T-helper 17 cell (primary cell): ENCODE results near the gene CSGALNACT2. TPM values are rescaled to one million over a fixed set of nuclear protein-coding genes. Genes with fewer than 3 reads are reported as not detected.
"Not testable (repeated sequence)": the region's sequence is repeated elsewhere in the genome, so short reads cannot be mapped to it uniquely, and the experiment has no call there.

Experiments used
- ATAC-seq: fragments of 150-1000 bp; cut with Tn5 transposase; 2 replicates; pipeline ENCODE4 v1.10.0; 2021; ENCODE audit warnings: mild to moderate bottlenecking, moderate library complexity
- DNase-seq, 3 donors: peaks; one replicate each; pipeline versions ENCODE4 v3.0.0 to v3.0.0-alpha.2; 2020 to 2021
- H3K9me3 ChIP-seq: one replicate; pipeline ENCODE4 v1.7.0; 2013; ENCODE audit warnings: low read length, mild to moderate bottlenecking; ENCODE audit not compliant: control insufficient read depth, poor library complexity, severe bottlenecking
- H3K27ac Mint-ChIP-seq: one replicate; pipeline ENCODE4 v1.8.0; 2022; ENCODE audit warnings: mild to moderate bottlenecking, moderate library complexity, mixed read lengths
- H3K27me3 Mint-ChIP-seq: one replicate; pipeline ENCODE4 v1.8.0; 2022; ENCODE audit warnings: mixed read lengths
- H3K36me3 Mint-ChIP-seq: one replicate; pipeline ENCODE4 v1.8.0; 2022; ENCODE audit warnings: low read depth, mixed read lengths
- H3K4me1 Mint-ChIP-seq: one replicate; pipeline ENCODE4 v1.8.0; 2022; ENCODE audit warnings: mild to moderate bottlenecking, mixed read lengths
- H3K4me3 Mint-ChIP-seq: one replicate; pipeline ENCODE4 v1.8.0; 2022; ENCODE audit warnings: mild to moderate bottlenecking, moderate library complexity, mixed read lengths
- total RNA-seq, 4 donors: library from RNA in 2 of 4; stranded (reverse) in 2 of 4; gene quantifications; one replicate each; pipeline ENCODE4 v1.2.3 and lab custom pipeline; 2022 to 2026

Gene CSGALNACT2
- total RNA-seq, 2 donors from 2014 or later: 38.9 to 51.4 TPM

DNA sequence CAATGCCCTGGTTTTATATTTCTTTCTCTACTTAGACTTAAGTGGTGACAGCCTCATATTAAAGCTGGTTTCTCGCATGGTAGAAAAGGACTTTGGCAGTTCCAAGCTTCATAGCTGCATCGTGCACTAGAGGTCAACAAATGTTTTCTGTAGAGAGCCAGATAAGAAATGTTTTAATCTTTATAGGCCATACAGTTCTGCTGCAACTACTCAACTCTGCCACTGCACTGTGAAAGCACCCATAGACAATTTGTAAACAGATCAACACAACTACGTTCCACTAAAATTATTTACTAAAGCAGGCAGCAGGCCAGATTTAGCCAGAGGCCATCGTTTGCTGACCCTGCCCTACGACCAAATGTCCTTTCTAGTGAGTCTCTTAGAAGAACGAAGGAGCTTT is 36.7 kb downstream of the CSGALNACT2 start:
- Mint-ChIP-seq H3K36me3 (peaks cover 22% of the 10 kb centered on the region), H3K27ac (no peak overlapping the region), H3K4me3 (no peak overlapping the region), H3K27me3 (no peaks in the 10 kb centered on the region), H3K4me1 (peaks cover 21% of the 10 kb centered on the region)
- no peak for DNase-seq
- H3K9me3 ChIP-seq: no peaks in the 10 kb centered on the region
- ATAC-seq: no peak

DNA sequence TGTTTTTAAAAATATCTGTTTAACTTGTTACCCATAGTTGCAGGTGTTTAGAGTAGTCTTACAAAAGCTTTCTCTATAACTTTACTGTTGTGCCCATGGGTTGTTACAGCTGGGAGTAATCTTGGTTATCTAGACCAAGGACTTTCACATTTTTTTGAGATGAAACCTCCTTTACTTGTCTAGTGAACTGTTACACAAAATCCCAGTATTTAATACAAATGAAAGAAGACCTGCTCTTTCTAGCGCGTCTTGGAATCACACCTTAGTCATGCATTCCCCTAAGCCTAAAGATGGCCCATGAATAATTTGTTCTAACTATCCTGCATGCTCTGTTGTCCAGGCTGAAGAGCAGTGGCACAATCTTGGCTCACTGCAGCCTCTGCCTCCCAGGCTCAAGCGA is 38.0 kb downstream of the CSGALNACT2 start:
- no peak overlapping the region for H3K27ac Mint-ChIP-seq
- H3K4me3 Mint-ChIP-seq: no peak overlapping the region
- no peak for ATAC-seq
- H3K36me3 Mint-ChIP-seq: peaks cover 20% of the 10 kb centered on the region
- H3K9me3 ChIP-seq: no peaks in the 10 kb centered on the region
- no peaks in the 10 kb centered on the region for H3K27me3 Mint-ChIP-seq
- peaks cover 17% of the 10 kb centered on the region for H3K4me1 Mint-ChIP-seq
- no peak for DNase-seq

DNA sequence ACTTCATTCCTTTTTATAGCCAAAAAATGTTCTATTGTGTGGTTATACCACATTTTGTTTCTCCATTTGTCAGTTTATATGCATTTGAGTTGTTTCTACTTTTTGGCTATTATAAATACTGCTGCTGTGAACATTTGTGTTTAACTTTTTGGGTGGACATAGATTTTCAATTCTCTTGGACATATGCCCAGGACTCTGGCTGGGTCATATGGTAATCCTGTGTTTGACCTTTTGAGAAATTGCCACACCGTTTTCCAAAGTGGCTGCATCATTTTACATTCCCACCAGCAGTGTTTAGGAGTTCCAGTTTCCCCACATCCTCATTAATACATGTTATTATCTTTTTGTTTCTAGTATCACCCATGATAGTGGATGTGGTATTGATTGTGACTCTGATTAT is 39.4 kb downstream of the CSGALNACT2 start:
- Mint-ChIP-seq H3K4me3 (peak overlapping the region; percentile 22), H3K27me3 (no peaks in the 10 kb centered on the region), H3K36me3 (peaks cover 22% of the 10 kb centered on the region), H3K4me1 (peaks cover 14% of the 10 kb centered on the region), H3K27ac (no peak overlapping the region)
- ATAC-seq: no peak
- DNase-seq: no peak
- no peaks in the 10 kb centered on the region for H3K9me3 ChIP-seq

DNA sequence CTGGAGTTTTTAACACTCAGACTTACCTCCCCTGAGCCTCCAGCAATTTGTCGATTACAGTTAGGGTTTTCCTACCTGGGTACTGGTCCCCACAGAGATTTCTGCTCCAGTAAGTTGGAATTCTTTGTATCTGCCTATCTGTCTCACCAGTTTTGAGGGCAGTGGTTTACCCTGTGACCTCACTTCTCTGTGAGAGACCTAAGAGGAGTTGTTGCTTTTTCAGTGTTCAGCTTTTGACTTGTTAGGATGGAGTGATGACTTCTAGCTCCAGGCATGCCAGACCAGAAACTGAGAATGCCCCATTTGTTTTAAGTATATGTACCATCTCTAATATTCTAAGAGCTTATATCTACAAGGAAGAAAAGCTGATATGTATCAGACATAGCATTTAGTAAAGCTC is 42.9 kb downstream of the CSGALNACT2 start:
- peak overlapping the region; percentile 61 for H3K27ac Mint-ChIP-seq
- no peaks in the 10 kb centered on the region for H3K27me3 Mint-ChIP-seq
- no peak overlapping the region for H3K4me3 Mint-ChIP-seq
- ATAC-seq: no peak
- peaks cover 4% of the 10 kb centered on the region for H3K4me1 Mint-ChIP-seq
- no peaks in the 10 kb centered on the region for H3K9me3 ChIP-seq
- peaks cover 22% of the 10 kb centered on the region for H3K36me3 Mint-ChIP-seq
- no peak for DNase-seq

- not testable (repeated sequence) for H3K27me3 Mint-ChIP-seq, H3K9me3 ChIP-seq, H3K27ac Mint-ChIP-seq, H3K4me1 Mint-ChIP-seq, ATAC-seq, H3K4me3 Mint-ChIP-seq, DNase-seq
- H3K36me3 Mint-ChIP-seq: peaks cover 19% of the 10 kb centered on the region
These were observed 45.5 kb downstream of the CSGALNACT2 start for GRCh38 chr10:43183764-43184163.

- no peak for DNase-seq
- no peak overlapping the region for H3K4me3 Mint-ChIP-seq
- H3K27ac Mint-ChIP-seq: no peak overlapping the region
- H3K4me1 Mint-ChIP-seq: no peaks in the 10 kb centered on the region
- peaks cover 12% of the 10 kb centered on the region for H3K36me3 Mint-ChIP-seq
- no peak for ATAC-seq
- H3K27me3 Mint-ChIP-seq: no peaks in the 10 kb centered on the region
- no peaks in the 10 kb centered on the region for H3K9me3 ChIP-seq
These were observed 47.9 kb downstream of the CSGALNACT2 start for GRCh38 chr10:43186150-43186549.

- no peaks in the 10 kb centered on the region for H3K9me3 ChIP-seq
- ATAC-seq: no peak
- DNase-seq: no peak
- peak overlapping the region; percentile 77 for H3K27ac Mint-ChIP-seq
- peaks cover 10% of the 10 kb centered on the region for H3K36me3 Mint-ChIP-seq
- peaks cover 2% of the 10 kb centered on the region for H3K4me1 Mint-ChIP-seq
- no peak overlapping the region for H3K4me3 Mint-ChIP-seq
- H3K27me3 Mint-ChIP-seq: no peaks in the 10 kb centered on the region
These were observed 49.0 kb downstream of the CSGALNACT2 start for GRCh38 chr10:43187213-43187612.

DNA sequence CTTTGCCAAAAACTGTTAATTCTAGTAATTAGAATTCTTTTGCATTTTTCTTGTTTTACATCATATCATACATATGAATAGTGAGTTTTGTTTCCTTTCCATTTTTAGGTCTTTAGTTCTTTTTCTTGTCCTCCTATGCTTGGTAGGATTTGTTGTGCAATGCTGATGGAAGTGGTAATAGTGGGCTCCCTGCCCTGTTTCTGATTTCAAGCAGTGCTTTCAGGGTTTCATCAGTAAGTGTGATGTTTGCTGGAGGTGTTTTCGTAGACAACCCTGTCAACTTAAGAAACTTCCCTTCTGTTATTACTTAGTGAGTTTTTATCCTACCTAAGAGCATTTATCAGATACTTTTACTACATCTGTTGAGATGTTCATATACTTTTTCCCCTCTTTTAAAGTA is 50.5 kb downstream of the CSGALNACT2 start:
- no peaks in the 10 kb centered on the region for H3K27me3 Mint-ChIP-seq
- H3K9me3 ChIP-seq: no peaks in the 10 kb centered on the region
- peaks cover 4% of the 10 kb centered on the region for H3K36me3 Mint-ChIP-seq
- ATAC-seq: no peak
- H3K27ac Mint-ChIP-seq: peak overlapping the region; percentile 77
- H3K4me3 Mint-ChIP-seq: no peak overlapping the region
- no peak for DNase-seq
- H3K4me1 Mint-ChIP-seq: peaks cover 3% of the 10 kb centered on the region

DNA sequence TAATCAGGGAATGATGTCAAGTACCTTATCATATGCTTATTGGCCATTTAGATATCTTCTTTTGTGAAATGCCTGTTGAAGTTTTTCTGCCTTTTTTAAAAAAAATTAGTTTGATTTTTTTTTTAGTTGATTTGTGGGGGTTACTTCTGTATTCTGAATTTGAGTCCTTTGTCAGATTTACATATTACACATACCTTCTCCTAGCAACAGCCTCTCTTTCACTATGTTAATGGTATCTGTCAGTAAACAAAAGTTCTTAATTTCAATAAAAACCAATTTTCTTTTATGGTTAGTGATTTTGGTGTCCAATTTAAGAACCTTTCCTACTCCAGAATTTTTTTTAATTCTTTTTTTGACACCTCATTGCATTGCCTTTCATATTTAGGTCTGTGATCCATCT is 52.0 kb downstream of the CSGALNACT2 start:
- H3K27ac Mint-ChIP-seq: no peak overlapping the region
- H3K9me3 ChIP-seq: no peaks in the 10 kb centered on the region
- no peak overlapping the region for H3K4me3 Mint-ChIP-seq
- peaks cover 3% of the 10 kb centered on the region for H3K4me1 Mint-ChIP-seq
- DNase-seq (no peak), ATAC-seq (no peak)
- H3K27me3 Mint-ChIP-seq: no peaks in the 10 kb centered on the region
- H3K36me3 Mint-ChIP-seq: no peaks in the 10 kb centered on the region

DNA sequence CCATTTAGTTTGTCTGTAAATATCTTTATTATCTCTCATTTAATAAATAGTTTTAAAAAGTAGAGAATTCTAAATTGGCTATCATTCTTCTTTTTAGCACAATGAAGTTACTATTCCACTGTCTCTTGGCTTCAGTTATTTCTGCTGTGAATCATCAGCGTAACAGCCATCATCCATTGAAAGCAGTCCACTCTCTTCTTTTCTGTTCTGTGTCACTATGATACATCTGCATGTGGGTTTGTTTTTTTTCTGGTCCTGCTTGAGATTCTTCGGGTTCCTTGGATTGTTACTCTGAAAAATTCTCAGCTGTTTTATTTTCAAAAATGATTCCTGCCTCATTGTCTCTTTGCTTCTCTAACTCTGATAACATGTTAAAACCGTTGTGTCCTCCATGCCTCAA is 52.5 kb downstream of the CSGALNACT2 start:
- H3K27ac Mint-ChIP-seq: no peak overlapping the region
- no peaks in the 10 kb centered on the region for H3K36me3 Mint-ChIP-seq
- no peak for DNase-seq
- H3K9me3 ChIP-seq: no peaks in the 10 kb centered on the region
- no peak overlapping the region for H3K4me3 Mint-ChIP-seq
- H3K27me3 Mint-ChIP-seq: no peaks in the 10 kb centered on the region
- H3K4me1 Mint-ChIP-seq: peaks cover 3% of the 10 kb centered on the region
- no peak for ATAC-seq

- Mint-ChIP-seq H3K4me1 (peaks cover 5% of the 10 kb centered on the region), H3K27me3 (no peaks in the 10 kb centered on the region), H3K4me3 (no peak overlapping the region), H3K27ac (peak overlapping the region; percentile 43), H3K36me3 (no peaks in the 10 kb centered on the region)
- DNase-seq (no peak), ATAC-seq (no peak)
- no peaks in the 10 kb centered on the region for H3K9me3 ChIP-seq
These were observed 54.6 kb downstream of the CSGALNACT2 start for GRCh38 chr10:43192884-43193283.

DNA sequence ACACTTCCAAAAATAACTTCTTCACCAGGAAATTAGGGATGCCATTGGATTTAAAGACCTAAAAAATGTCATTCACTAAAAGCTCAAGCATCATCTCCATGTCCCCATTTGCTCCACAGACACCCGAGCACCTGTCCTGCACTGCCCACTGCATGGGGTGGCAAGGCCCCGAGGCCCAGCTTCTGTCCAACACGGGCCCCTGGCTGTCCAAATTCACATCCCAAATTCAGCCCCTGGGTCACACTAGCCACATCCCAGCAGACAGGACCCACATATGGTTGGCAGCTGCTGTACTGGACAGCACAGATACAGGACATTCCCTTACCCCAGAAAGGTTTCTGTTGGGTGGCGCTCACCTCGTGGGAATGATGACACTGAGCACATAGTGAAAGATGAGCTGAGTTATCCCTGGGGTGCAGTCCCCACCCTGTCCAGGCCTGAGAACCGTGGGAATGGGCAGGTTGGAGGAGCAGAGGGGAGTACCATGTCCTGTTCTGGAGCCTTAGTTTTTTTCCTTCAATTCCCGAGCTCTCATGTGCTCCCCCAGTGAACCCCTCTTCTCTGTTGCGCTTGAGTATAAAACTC is 55.3 kb downstream of the CSGALNACT2 start:
- no peak for ATAC-seq
- Mint-ChIP-seq H3K4me3 (no peak overlapping the region), H3K27me3 (no peaks in the 10 kb centered on the region), H3K36me3 (no peaks in the 10 kb centered on the region), H3K4me1 (peaks cover 5% of the 10 kb centered on the region), H3K27ac (peak overlapping the region; percentile 32)
- H3K9me3 ChIP-seq: no peaks in the 10 kb centered on the region
- no peak for DNase-seq

GRCh38 chr10:43194266-43194665 is 56.0 kb downstream of the CSGALNACT2 start:
- no peak for DNase-seq

GRCh38 chr10:43194859-43195258 is 56.6 kb downstream of the CSGALNACT2 start:
- no peak for ATAC-seq

More at GRCh38 chr10:43194266-43194665, 56.0 kb downstream of the CSGALNACT2 start:
- H3K4me3 Mint-ChIP-seq: no peak overlapping the region
- H3K9me3 ChIP-seq: no peaks in the 10 kb centered on the region
- no peak for ATAC-seq
- no peak overlapping the region for H3K27ac Mint-ChIP-seq
- H3K36me3 Mint-ChIP-seq: no peaks in the 10 kb centered on the region
- H3K4me1 Mint-ChIP-seq: peaks cover 5% of the 10 kb centered on the region
- no peaks in the 10 kb centered on the region for H3K27me3 Mint-ChIP-seq

More at GRCh38 chr10:43194859-43195258, 56.6 kb downstream of the CSGALNACT2 start:
- Mint-ChIP-seq H3K27me3 (no peaks in the 10 kb centered on the region), H3K4me1 (peaks cover 5% of the 10 kb centered on the region), H3K4me3 (no peak overlapping the region), H3K27ac (no peak overlapping the region), H3K36me3 (no peaks in the 10 kb centered on the region)
- no peaks in the 10 kb centered on the region for H3K9me3 ChIP-seq
- no peak for DNase-seq
